C4-2B (cell line): ENCODE results near the gene NHERF1.

ENCODE experiments used
- H3K27ac ChIP-seq: fragments of 450-650 bp; 2 replicates; pipeline ENCODE4 v1.5.1; 2017
- CTCF ChIP-seq: fragments of 450-650 bp; conservative IDR thresholded peaks from 2 replicates; pipeline ENCODE4 v1.5.1; 2017; ENCODE audit warnings: mild to moderate bottlenecking
- ZFX ChIP-seq: fragments of 450-650 bp; IDR thresholded peaks from 2 replicates; pipeline ENCODE4 v1.6.1; 2017

NHERF1 gene

GRCh38 chr17:74725111-74725510, 23.3 kb upstream of the NHERF1 start:
- TF ChIP-seq CTCF (no peak), ZFX (no peak)
- H3K27ac ChIP-seq, result no peak overlapping the region

- H3K27ac ChIP-seq, result no peak overlapping the region
- no peak for TF ChIP-seq CTCF
- no peak for TF ChIP-seq ZFX
Measured at GRCh38 chr17:74728033-74728701, 20.3 kb upstream of the NHERF1 start.

GRCh38 chr17:74728702-74729075, 19.7 kb upstream of the NHERF1 start:
- H3K27ac ChIP-seq, result no peak overlapping the region
- TF ChIP-seq ZFX, result no peak
- no peak for TF ChIP-seq CTCF

- no peak overlapping the region for H3K27ac ChIP-seq
- TF ChIP-seq CTCF (no peak), ZFX (no peak)
Measured at GRCh38 chr17:74729368-74729767, 19.1 kb upstream of the NHERF1 start.

GRCh38 chr17:74729866-74730265, 18.6 kb upstream of the NHERF1 start:
- TF ChIP-seq CTCF (no peak), ZFX (no peak)
- H3K27ac ChIP-seq, result no peak overlapping the region

GRCh38 chr17:74730491-74731346, 17.7 kb upstream of the NHERF1 start:
- no peak overlapping the region for H3K27ac ChIP-seq
- TF ChIP-seq CTCF (no peak), ZFX (no peak)

GRCh38 chr17:74731347-74731605, 17.2 kb upstream of the NHERF1 start:
- no peak overlapping the region for H3K27ac ChIP-seq
- TF ChIP-seq ZFX (no peak), CTCF (no peak)
